Dermis blood vessel endothelial cell (primary cell): ENCODE measurements around the gene KIFAP3. TPM values are rescaled to one million over a fixed set of nuclear protein-coding genes. Genes with fewer than 3 reads are reported as not detected.
"Not testable (repeated sequence)": the region's sequence is repeated elsewhere in the genome, so short reads cannot be mapped to it uniquely, and the experiment has no call there.

Source experiments
- DNase-seq: peaks from one replicate; pipeline ENCODE4 v3.0.0; 2010
- total RNA-seq: library from RNA; depleted of rRNA; stranded (reverse); fragments of >200 nt; gene quantifications from 2 replicates; pipeline ENCODE4 v1.2.3, GENCODE V29; 2014

The KIFAP3 gene
- total RNA-seq, 1 donor from 2014 or later, result 23.1 TPM

- DNase-seq, result no peak
These were observed 11.2 kb downstream of the KIFAP3 start for GRCh38 chr1:170063109-170063826.

GRCh38 chr1:170061676-170062075, 12.8 kb downstream of the KIFAP3 start:
- not testable (repeated sequence) for DNase-seq

GRCh38 chr1:170060015-170060520, 14.4 kb downstream of the KIFAP3 start:
- DNase-seq, result not testable (repeated sequence)

GRCh38 chr1:170049176-170049800, 25.2 kb downstream of the KIFAP3 start:
- no peak for DNase-seq

GRCh38 chr1:170048515-170048914, 26.0 kb downstream of the KIFAP3 start:
- DNase-seq, result no peak

- DNase-seq, result no peak
These were observed 30.3 kb downstream of the KIFAP3 start for GRCh38 chr1:170044187-170044586.

GRCh38 chr1:170041423-170042192, 32.9 kb downstream of the KIFAP3 start:
- DNase-seq, result no peak

GRCh38 chr1:170032531-170033280, 41.8 kb downstream of the KIFAP3 start:
- DNase-seq, result no peak

GRCh38 chr1:170030212-170030611, 44.3 kb downstream of the KIFAP3 start:
- no peak for DNase-seq

GRCh38 chr1:170027760-170028159, 46.7 kb downstream of the KIFAP3 start:
- DNase-seq, result no peak

GRCh38 chr1:170020859-170021258, 53.6 kb downstream of the KIFAP3 start:
- DNase-seq, result no peak

DNA sequence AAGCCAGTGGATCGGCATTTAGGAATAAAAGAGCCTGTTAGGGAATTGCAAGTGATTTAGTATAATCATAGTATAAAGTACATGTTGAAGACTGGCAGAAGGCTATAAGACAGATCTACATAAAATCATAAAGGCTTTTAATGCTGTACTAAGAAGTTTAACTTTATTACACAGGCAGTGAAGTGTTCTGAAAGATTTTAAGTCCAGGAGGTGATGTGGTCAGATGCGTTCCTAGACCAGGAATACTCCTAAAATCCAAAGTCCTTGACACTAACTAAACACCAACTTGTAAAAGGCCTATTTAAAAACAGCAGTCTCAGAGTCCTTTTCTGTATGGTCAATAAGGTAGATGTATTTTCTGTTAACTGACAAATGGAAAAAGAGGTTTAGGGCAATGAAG, 57.0 kb downstream of the KIFAP3 start:
- DNase-seq, result no peak

DNA sequence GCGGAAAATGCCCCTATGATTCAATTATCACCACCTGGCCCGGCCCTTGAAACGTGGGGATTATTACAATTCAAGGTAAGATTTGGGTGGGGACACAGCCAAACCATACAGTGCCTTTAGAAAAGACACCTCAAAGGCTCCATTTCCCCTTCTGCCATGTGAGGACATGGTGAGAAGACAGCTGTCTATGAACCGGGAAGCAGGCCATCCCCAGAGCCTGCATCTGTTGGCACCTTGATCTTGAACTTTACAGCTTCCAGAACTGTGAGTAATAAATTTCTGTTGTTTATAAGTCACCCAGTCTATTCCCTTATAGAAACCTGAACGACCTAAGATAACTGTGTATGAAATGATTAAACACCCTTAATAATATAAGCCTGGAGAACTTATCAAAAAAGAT, 61.6 kb downstream of the KIFAP3 start:
- DNase-seq, result no peak

- peak; percentile 66 for DNase-seq
These were observed 64.1 kb downstream of the KIFAP3 start for GRCh38 chr1:170010443-170010842.

GRCh38 chr1:170009551-170009950, 64.9 kb downstream of the KIFAP3 start:
- DNase-seq, result no peak

DNA sequence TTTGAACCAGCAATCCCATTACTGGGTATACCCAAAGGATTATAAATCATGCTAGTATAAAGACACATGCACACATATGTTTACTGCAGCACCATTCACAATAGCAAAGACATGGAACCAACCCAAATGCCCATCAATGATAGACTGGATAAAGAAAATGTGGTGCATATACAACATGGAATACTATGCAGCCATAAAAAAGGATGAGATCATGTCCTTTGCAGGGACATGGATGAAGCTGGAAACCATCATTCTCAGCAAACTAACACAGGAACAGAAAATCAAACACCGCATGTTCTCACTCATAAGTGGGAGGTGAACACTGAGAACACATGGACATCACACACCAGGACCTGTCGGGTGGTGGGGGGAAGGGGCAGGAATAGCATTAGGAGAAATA, 65.8 kb downstream of the KIFAP3 start:
- DNase-seq, result not testable (repeated sequence)

DNA sequence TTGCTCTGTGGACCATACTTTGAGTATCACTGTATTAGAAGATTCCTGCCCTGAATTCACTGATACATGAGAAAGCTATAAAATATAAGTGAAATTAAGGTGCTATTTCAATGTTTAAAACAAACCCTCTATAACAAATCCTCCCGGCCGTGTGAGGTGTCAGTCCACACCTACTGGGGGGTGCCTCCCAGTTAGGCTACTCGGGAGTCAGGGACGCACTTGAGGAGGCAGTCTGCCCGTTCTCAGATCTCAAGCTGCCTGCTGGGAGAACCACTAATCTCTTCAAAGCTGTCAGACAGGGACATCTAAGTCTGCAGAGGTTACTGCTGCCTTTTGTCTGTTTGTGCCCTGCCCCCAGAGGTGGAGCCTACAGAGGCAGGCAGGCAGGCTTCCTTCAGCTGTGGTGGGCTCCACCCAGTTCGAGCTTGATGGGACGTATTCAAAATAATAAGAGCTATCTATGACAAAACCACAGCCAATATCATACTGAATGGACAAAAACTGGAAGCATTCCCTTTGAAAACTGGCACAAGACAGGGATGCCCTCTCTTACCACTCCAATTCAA, 71.1 kb downstream of the KIFAP3 start:
- DNase-seq, result not testable (repeated sequence)

DNA sequence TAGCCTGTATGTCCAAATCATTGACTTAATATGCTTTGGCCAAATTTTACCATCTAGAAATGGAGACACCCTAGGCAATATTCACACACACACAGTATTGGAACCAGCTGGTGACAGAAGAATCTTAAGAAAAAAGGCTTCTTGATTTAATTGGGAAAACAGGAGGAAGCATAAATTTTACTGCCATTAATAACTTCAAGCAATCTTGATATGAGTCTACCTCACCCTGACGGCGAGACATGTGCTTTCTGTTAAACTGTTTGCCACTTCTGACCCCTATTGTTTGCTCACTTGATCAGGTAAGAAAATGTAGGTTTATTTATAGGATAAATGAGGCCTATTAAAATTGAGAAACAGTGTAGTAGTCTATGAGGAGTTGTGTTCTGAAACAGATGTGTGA, 73.2 kb downstream of the KIFAP3 start:
- no peak for DNase-seq

DNA sequence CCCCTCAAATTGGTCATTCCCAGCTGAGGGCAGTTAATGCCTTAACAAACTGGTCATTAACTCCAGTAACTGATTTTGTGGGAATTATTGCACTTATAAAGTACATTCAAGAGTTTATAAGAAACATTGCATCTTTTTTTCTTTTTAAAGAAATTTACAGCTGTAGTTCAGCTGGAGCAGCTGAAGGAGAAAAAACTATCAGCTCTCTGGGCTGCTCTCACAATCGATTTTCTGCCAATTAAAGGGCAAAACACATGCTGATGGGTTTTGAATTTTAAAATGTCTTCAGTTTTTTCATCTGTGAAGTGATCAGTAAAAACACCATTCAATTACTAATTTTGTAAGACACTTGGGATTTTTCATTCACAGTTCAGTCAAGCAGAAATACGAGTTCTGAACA, 74.7 kb downstream of the KIFAP3 start:
- no peak for DNase-seq

DNA sequence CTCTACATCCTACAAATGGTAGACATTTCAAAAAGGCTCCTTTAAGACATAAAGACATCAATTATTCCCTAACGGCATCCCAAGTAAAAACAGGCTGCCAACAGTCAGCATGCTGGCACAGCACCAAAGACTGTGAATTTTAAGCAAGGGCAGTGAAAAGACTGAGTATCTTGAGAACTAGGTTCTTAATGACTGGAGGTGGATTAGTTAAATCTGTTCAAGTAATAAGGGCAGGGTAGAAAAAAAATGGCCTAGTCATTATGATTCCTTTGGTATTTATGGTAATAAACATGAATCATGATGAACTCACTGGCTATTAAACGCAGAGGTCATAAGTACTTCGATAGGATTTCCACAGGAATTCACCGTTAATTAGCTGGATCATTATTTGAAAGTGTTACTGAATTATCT, 75.2 kb downstream of the KIFAP3 start:
- DNase-seq, result peak; percentile 59

DNA sequence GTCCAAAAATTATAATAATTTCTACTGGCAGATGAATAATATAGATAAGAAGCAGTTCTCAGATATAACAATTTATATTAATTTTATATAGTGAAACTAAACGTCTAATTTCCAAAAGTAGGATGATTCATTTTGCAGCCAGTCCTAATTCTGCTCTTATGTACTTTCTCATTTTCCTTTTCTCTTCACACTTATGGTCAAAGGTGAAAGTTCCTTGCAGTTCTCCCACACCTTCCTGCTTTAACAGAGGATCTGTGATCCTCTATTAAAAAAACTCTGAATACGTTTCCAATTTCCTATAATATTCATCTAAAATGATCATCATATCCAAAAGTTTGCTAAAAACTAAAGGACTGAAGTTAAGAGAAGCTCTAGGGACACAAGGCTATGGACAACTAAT, 78.5 kb downstream of the KIFAP3 start:
- DNase-seq, result no peak

DNA sequence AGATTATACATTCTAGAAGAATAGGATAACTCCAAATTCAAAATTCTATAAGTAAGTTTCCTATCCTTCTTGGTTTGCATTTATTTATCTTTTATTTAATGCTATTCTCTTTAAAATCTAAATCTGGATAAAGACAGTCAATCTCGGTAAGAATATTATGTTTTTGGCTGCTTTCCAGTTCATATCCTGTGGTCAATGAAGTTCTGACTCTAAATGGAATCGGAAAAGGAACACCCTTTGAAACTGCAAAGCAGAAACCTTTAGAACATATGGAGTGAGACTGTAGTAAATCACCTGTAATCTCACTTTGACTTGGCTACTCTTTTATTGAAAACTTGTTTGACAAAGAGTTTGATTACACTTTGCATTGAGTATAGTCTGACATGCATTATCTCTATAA, 85.2 kb downstream of the KIFAP3 start:
- peak; percentile 51 for DNase-seq
